HCT116 (cell line): ENCODE data around the gene KLF2. TPM values are rescaled to one million over a fixed set of nuclear protein-coding genes. Genes with fewer than 3 reads are reported as not detected.

Experiments used
- ATAC-seq: fragments of 200-7000 bp; cut with Tn5 transposase; 2 replicates; pipeline ENCODE4 v1.9.1; 2020; ENCODE audit warnings: mild to moderate bottlenecking, moderate library complexity
- BruUV-seq: library from RNA; stranded (reverse); fragments of 400-500 nt; replicated peaks from 2 replicates; lab custom pipeline; 2021; lab: Mats Ljungman, UMichigan
- CTCF ChIA-PET: fragments of 300-600 bp; sonication (Branson Sonifier 250); formaldehyde crosslinking; loops from one replicate; lab custom pipeline; 2021; ENCODE audit warnings: antibody characterized with exemption; lab: Charles Lee
- POLR2A ChIA-PET: fragments of 300-600, 350-600 bp; sonication (Branson Sonifier 250); formaldehyde crosslinking; loops from one replicate; lab custom pipeline; 2021; ENCODE audit warnings: antibody characterized with exemption; lab: Charles Lee
- RAD21 ChIA-PET, 2 experiments: fragments of 300-600 bp; sonication (Branson Sonifier 250); formaldehyde crosslinking; loops; one replicate each; lab custom pipeline; 2023; ENCODE audit warnings: low total read pairs in 2 of 2; ENCODE audit not compliant: uncharacterized antibody in 2 of 2, unreplicated experiment in 2 of 2, low non-redundant PET in 1 of 2; lab: Charles Lee
- DNase-seq: peaks from one replicate; pipeline ENCODE4 v3.0.0-alpha.2; 2010; ENCODE audit warnings: low read depth, low spot score
- H2AFZ ChIP-seq: fragments of 200-600 bp; shearing (Covaris generic), sonication (generic); 2 replicates; pipeline ENCODE4 v1.6.1; 2017; ENCODE audit warnings: low read depth, mixed run types, mixed read lengths, antibody characterized with exemption, low read length; ENCODE audit not compliant: poor library complexity, severe bottlenecking
- H3K27ac ChIP-seq: 2 replicates; pipeline ENCODE4 v1.5.1; 2012; ENCODE audit warnings: low read depth, low read length
- H3K27me3 ChIP-seq: fragments of 200-600 bp; sonication (generic); 2 replicates; pipeline ENCODE4 v1.6.1; 2016; ENCODE audit warnings: mixed run types, low read length, mixed read lengths; ENCODE audit not compliant: insufficient read depth
- H3K36me3 ChIP-seq, 2 experiments: fragments of 200-500 bp in 1 of 2; fragments of 200-600 bp in 1 of 2; sonication (Bioruptor generic) in 1 of 2; sonication (generic) in 1 of 2; 2 replicates each; pipeline versions ENCODE4 v1.5.1 to v1.6.1; 2014 to 2016; ENCODE audit warnings: low read length in 2 of 2, inconsistent platforms in 1 of 2, mixed read lengths in 1 of 2, mixed run types in 1 of 2; ENCODE audit not compliant: insufficient read depth in 2 of 2, control insufficient read depth in 1 of 2
- H3K4me1 ChIP-seq, 2 experiments: fragments of 200-600 bp in 1 of 2; sonication (generic) in 1 of 2; 2 replicates each; pipeline versions ENCODE4 v1.5.1 to v1.6.1; 2012 to 2017; ENCODE audit warnings: low read length in 2 of 2, inconsistent platforms in 1 of 2, mild to moderate bottlenecking in 1 of 2, mixed read lengths in 1 of 2, mixed run types in 1 of 2, moderate library complexity in 1 of 2; ENCODE audit not compliant: insufficient read depth in 2 of 2, control insufficient read depth in 1 of 2
- H3K4me2 ChIP-seq: fragments of 200-600 bp; sonication (generic); 2 replicates; pipeline ENCODE4 v1.6.1; 2017; ENCODE audit warnings: mixed run types, low read length, mixed read lengths
- H3K4me3 ChIP-seq, 2 experiments: fragments of 200-600 bp in 1 of 2; sonication (generic) in 1 of 2; replicated peaks in 1 of 2; 2 replicates each; pipeline ENCODE4 v1.5.1; 2011 to 2016; ENCODE audit warnings: low read length in 2 of 2, control low read depth in 1 of 2, low read depth in 1 of 2, mild to moderate bottlenecking in 1 of 2, mixed read lengths in 1 of 2, mixed run types in 1 of 2
- H3K79me2 ChIP-seq: fragments of 200-600 bp; sonication (generic); 2 replicates; pipeline ENCODE4 v1.6.1; 2017; ENCODE audit warnings: mild to moderate bottlenecking, mixed run types, low read length, moderate library complexity, mixed read lengths; ENCODE audit not compliant: insufficient read depth
- H3K9ac ChIP-seq: fragments of 200-600 bp; sonication (generic); 2 replicates; pipeline ENCODE4 v1.6.1; 2016; ENCODE audit warnings: low read length, mixed read lengths
- H3K9me2 ChIP-seq: fragments of 200-600 bp; sonication (generic), shearing (Covaris generic); 2 replicates; pipeline ENCODE4 v1.6.1; 2017; ENCODE audit warnings: mixed run types, mild to moderate bottlenecking, moderate library complexity; ENCODE audit not compliant: insufficient read depth
- H3K9me3 ChIP-seq, 2 experiments: fragments of 200-500 bp in 1 of 2; fragments of 200-600 bp in 1 of 2; sonication (Bioruptor generic) in 1 of 2; sonication (generic) in 1 of 2; 2 replicates each; pipeline ENCODE4 v1.6.1; 2014 to 2017; ENCODE audit warnings: low read length in 2 of 2, mixed read lengths in 2 of 2, inconsistent platforms in 1 of 2, low read depth in 1 of 2, mild to moderate bottlenecking in 1 of 2, mixed run types in 1 of 2, moderate library complexity in 1 of 2; ENCODE audit not compliant: control insufficient read depth in 1 of 2, insufficient read depth in 1 of 2
- H4K20me1 ChIP-seq: fragments of 200-600 bp; sonication (generic), shearing (Covaris generic); 2 replicates; pipeline ENCODE4 v1.6.1; 2017; ENCODE audit warnings: mixed run types, mild to moderate bottlenecking, moderate library complexity; ENCODE audit not compliant: insufficient read depth
- ATF3 ChIP-seq: IDR thresholded peaks from 2 replicates; pipeline ENCODE4 v1.6.1; 2012
- CEBPB ChIP-seq: IDR thresholded peaks from 2 replicates; pipeline ENCODE4 v1.6.1; 2012; ENCODE audit warnings: low read depth
- CTCF ChIP-seq, 3 experiments: fragments of 200-600 bp in 1 of 3; sonication (generic) in 1 of 3; IDR thresholded peaks in 2 of 3; conservative IDR thresholded peaks in 1 of 3; 2 replicates each; pipeline ENCODE4 v1.5.1; 2012 to 2017; ENCODE audit warnings: low read depth in 2 of 3, low read length in 2 of 3, antibody characterized with exemption in 1 of 3, borderline replicate concordance in 1 of 3, control low read depth in 1 of 3, mild to moderate bottlenecking in 1 of 3, mixed read lengths in 1 of 3, mixed run types in 1 of 3, moderate library complexity in 1 of 3; ENCODE audit not compliant: insufficient read depth in 1 of 3
- ELF1 ChIP-seq: IDR thresholded peaks from 2 replicates; pipeline ENCODE4 v1.6.1; 2012; ENCODE audit warnings: low read depth, borderline replicate concordance
- EZH2 ChIP-seq: fragments of 200-600 bp; sonication (generic); IDR thresholded peaks from 2 replicates; pipeline ENCODE4 v1.6.1; 2017; ENCODE audit warnings: antibody characterized with exemption, mixed run types
- EZH2phosphoT487 ChIP-seq: fragments of 200-600 bp; IDR thresholded peaks from 2 replicates; pipeline ENCODE4 v1.6.1; 2018; ENCODE audit warnings: antibody characterized with exemption, borderline replicate concordance
- FOSL1 ChIP-seq: IDR thresholded peaks from 2 replicates; pipeline ENCODE4 v1.6.1; 2012; ENCODE audit warnings: low read depth
- JUND ChIP-seq: IDR thresholded peaks from 2 replicates; pipeline ENCODE4 v1.6.1; 2012
- MAX ChIP-seq: IDR thresholded peaks from 2 replicates; pipeline ENCODE4 v1.6.1; 2012
- POLR2AphosphoS5 ChIP-seq: IDR thresholded peaks from 2 replicates; pipeline ENCODE4 v1.6.1; 2011; ENCODE audit warnings: mild to moderate bottlenecking, low read depth, low read length, moderate library complexity
- SIN3A ChIP-seq: IDR thresholded peaks from 2 replicates; pipeline ENCODE4 v1.6.1; 2012; ENCODE audit warnings: low read depth
- SP1 ChIP-seq: IDR thresholded peaks from 2 replicates; pipeline ENCODE4 v1.6.1; 2012; ENCODE audit warnings: low read depth
- SRF ChIP-seq: IDR thresholded peaks from 2 replicates; pipeline ENCODE4 v1.6.1; 2012; ENCODE audit warnings: low read depth
- TCF7L2 ChIP-seq: IDR thresholded peaks from 2 replicates; pipeline ENCODE4 v1.7.0; 2011; ENCODE audit warnings: borderline replicate concordance, inconsistent platforms; ENCODE audit not compliant: insufficient read depth, insufficient read length; ENCODE audit errors: extremely low read depth
- ZBTB33 ChIP-seq: IDR thresholded peaks from 2 replicates; pipeline ENCODE4 v1.6.1; 2011; ENCODE audit warnings: mild to moderate bottlenecking, low read length, moderate library complexity; ENCODE audit not compliant: insufficient replicate concordance; ENCODE audit errors: extremely low read depth
- ZFX ChIP-seq: fragments of 450-650 bp; IDR thresholded peaks from 2 replicates; pipeline ENCODE4 v1.6.1; 2017
- intact Hi-C: fragments of 100-400 bp; cut with micrococcal nuclease; formaldehyde crosslinking; loops from 2 replicates; pipeline ENCODE4 v1.10.0; 2022
- total RNA-seq: library from RNA; stranded (reverse); gene quantifications from one replicate; pipeline ENCODE4 v1.2.1, GENCODE V29; 2021; ENCODE audit not compliant: unreplicated experiment

KLF2 gene
- total RNA-seq, 1 experiment from 2014 or later, result 39.4 TPM

- intact Hi-C loops, result no loop called here
- Histone ChIP-seq H3K9ac (no peak overlapping the region), H3K4me2 (no peak overlapping the region), H3K27ac (no peak overlapping the region), H3K27me3 (no peaks in the 10 kb centered on the region), H4K20me1 (no peaks in the 10 kb centered on the region), H3K4me1 (peaks cover 0 to 6% of the 10 kb centered on the region in 2 experiments; a peak in 1 of 4 replicates), H2AFZ (no peak overlapping the region), H3K9me2 (no peaks in the 10 kb centered on the region), H3K4me3 (no peak overlapping the region), H3K79me2 (no peaks in the 10 kb centered on the region), H3K36me3 (no peaks in the 10 kb centered on the region; a peak in 1 of 4 replicates), H3K9me3 (no peaks in the 10 kb centered on the region)
- ChIA-PET RAD21 (no interaction called here), CTCF (no interaction called here), POLR2A (no interaction called here)
- BruUV-seq, result no TSS peak
- DNase-seq, result no peak
- TF ChIP-seq ATF3, result no peak
- TF ChIP-seq TCF7L2, result no peak
- no peak for TF ChIP-seq POLR2AphosphoS5
- no peak for TF ChIP-seq FOSL1
- TF ChIP-seq SIN3A, result no peak
- TF ChIP-seq MAX, result no peak
- TF ChIP-seq, all 23 proteins: peak for 0
- ATAC-seq, result no peak
Measured at GRCh38 chr19:16359074-16359473, 34.4 kb downstream of the KLF2 start.

GRCh38 chr19:16359964-16360363 is 35.3 kb downstream of the KLF2 start:
- intact Hi-C loops, result no loop called here
- ChIA-PET CTCF (no interaction called here), POLR2A (no interaction called here), RAD21 (no interaction called here)
- Histone ChIP-seq H3K27ac (no peak overlapping the region), H3K9me3 (no peaks in the 10 kb centered on the region), H3K4me3 (no peak overlapping the region), H3K9me2 (no peaks in the 10 kb centered on the region), H3K27me3 (no peaks in the 10 kb centered on the region), H3K4me1 (peaks cover 0 to 6% of the 10 kb centered on the region in 2 experiments; a peak in 1 of 4 replicates), H3K9ac (no peak overlapping the region), H3K36me3 (no peaks in the 10 kb centered on the region; a peak in 1 of 4 replicates), H3K4me2 (no peak overlapping the region), H4K20me1 (no peaks in the 10 kb centered on the region), H2AFZ (no peak overlapping the region), H3K79me2 (no peaks in the 10 kb centered on the region)
- BruUV-seq, result no TSS peak
- DNase-seq, result no peak
- TF ChIP-seq EZH2phosphoT487, result no peak
- no peak for TF ChIP-seq TCF7L2
- TF ChIP-seq FOSL1, result no peak
- TF ChIP-seq ZFX, result no peak
- TF ChIP-seq ELF1, result no peak
- no peak for TF ChIP-seq CTCF (IDR thresholded peaks at IDR 0.05 in 2 of 3, conservative IDR thresholded peaks at IDR 0.05 in 1 of 3; ENCODE audit: borderline replicate concordance in 1 of 3, insufficient read depth in 1 of 3, low read depth in 2 of 3, low read length in 2 of 3)
- TF ChIP-seq EZH2, result no peak
- TF ChIP-seq SIN3A, result no peak
- TF ChIP-seq ZBTB33, result no peak
- no peak for TF ChIP-seq ATF3
- TF ChIP-seq CEBPB, result no peak
- no peak for TF ChIP-seq SP1
- TF ChIP-seq JUND, result no peak
- TF ChIP-seq SRF, result no peak
- no peak for ATAC-seq
